HTERT RPE-1 (cell line): ENCODE measurements around the gene TBC1D14.

Source experiments
- in situ Hi-C: fragments of 300-500 bp; cut with MboI; formaldehyde crosslinking; loops from 4 replicates; pipeline ENCODE4 v1.14.3; 2020; ENCODE audit warnings: low sequenced_read_pairs

TBC1D14 gene

GRCh38 chr4:6909113-6909969 lies at the start of gene TBC1D14:
Gene TBC1D14 (plus strand): TSS chr4:6909826. CDS start chr4:6923390, 13,564 bp downstream.
- in situ Hi-C loops = no loop called here

GRCh38 chr4:6868386-6868785 lies 41.2 kb upstream of the TBC1D14 start:
- in situ Hi-C loops = no loop called here

- in situ Hi-C loops = no loop called here
Measured at GRCh38 chr4:6869944-6870343, 39.7 kb upstream of the TBC1D14 start.

- in situ Hi-C loops = no loop called here
Measured at GRCh38 chr4:6873291-6873690, 36.3 kb upstream of the TBC1D14 start.

GRCh38 chr4:6873792-6874461 lies 35.7 kb upstream of the TBC1D14 start:
- in situ Hi-C loops = no loop called here

GRCh38 chr4:6874981-6875380 lies 34.6 kb upstream of the TBC1D14 start:
- in situ Hi-C loops = no loop called here

GRCh38 chr4:6875431-6875831 lies 34.2 kb upstream of the TBC1D14 start:
- in situ Hi-C loops = no loop called here

- in situ Hi-C loops = no loop called here
Measured at GRCh38 chr4:6876440-6876839, 33.2 kb upstream of the TBC1D14 start.

GRCh38 chr4:6877067-6877466 lies 32.6 kb upstream of the TBC1D14 start:
- in situ Hi-C loops = no loop called here

- in situ Hi-C loops = no loop called here
Measured at GRCh38 chr4:6878451-6879059, 31.1 kb upstream of the TBC1D14 start.

- in situ Hi-C loops = no loop called here
Measured at GRCh38 chr4:6880691-6881090, 28.9 kb upstream of the TBC1D14 start.

- in situ Hi-C loops = no loop called here
Measured at GRCh38 chr4:6881908-6882307, 27.7 kb upstream of the TBC1D14 start.

GRCh38 chr4:6884341-6884870 lies 25.2 kb upstream of the TBC1D14 start:
- in situ Hi-C loops = no loop called here

- in situ Hi-C loops = no loop called here
Measured at GRCh38 chr4:6885953-6886557, 23.6 kb upstream of the TBC1D14 start.

- in situ Hi-C loops = no loop called here
Measured at GRCh38 chr4:6886886-6887285, 22.7 kb upstream of the TBC1D14 start.

- in situ Hi-C loops = no loop called here
Measured at GRCh38 chr4:6887591-6888371, 21.8 kb upstream of the TBC1D14 start.

- in situ Hi-C loops = no loop called here
Measured at GRCh38 chr4:6888506-6889071, 21.0 kb upstream of the TBC1D14 start.

- in situ Hi-C loops = no loop called here
Measured at GRCh38 chr4:6889101-6889735, 20.4 kb upstream of the TBC1D14 start.

GRCh38 chr4:6889736-6890324 lies 19.8 kb upstream of the TBC1D14 start:
- in situ Hi-C loops = no loop called here
